HEK293T (cell line): ENCODE measurements around the gene GSPT1.
"Not testable (repeated sequence)": the region's sequence is repeated elsewhere in the genome, so short reads cannot be mapped to it uniquely, and the experiment has no call there.

Experiments used
- BHLHE40 ChIP-seq: fragments of 450-650 bp; IDR thresholded peaks from 2 replicates; pipeline ENCODE4 v1.6.1; 2016; ENCODE audit warnings: mild to moderate bottlenecking, moderate library complexity, borderline replicate concordance
- ELF4 ChIP-seq: fragments of 450-650 bp; IDR thresholded peaks from 2 replicates; pipeline ENCODE4 v1.6.1; 2017; ENCODE audit warnings: antibody characterized with exemption
- FOXK2 ChIP-seq: fragments of 450-650 bp; IDR thresholded peaks from 2 replicates; pipeline ENCODE4 v1.6.1; 2016; ENCODE audit warnings: mild to moderate bottlenecking
- FOXM1 ChIP-seq: fragments of 450-650 bp; IDR thresholded peaks from 2 replicates; pipeline ENCODE4 v1.6.1; 2017; ENCODE audit warnings: mild to moderate bottlenecking, borderline replicate concordance
- NFRKB ChIP-seq: fragments of 450-650 bp; IDR thresholded peaks from 2 replicates; pipeline ENCODE4 v1.6.1; 2016; ENCODE audit warnings: mild to moderate bottlenecking, moderate library complexity
- SP1 ChIP-seq: fragments of 450-650 bp; IDR thresholded peaks from 2 replicates; pipeline ENCODE4 v1.6.1; 2017
- TF ChIP-seq, protein P1 (sequence below): fragments of 450-650 bp; IDR thresholded peaks from 2 replicates; pipeline ENCODE4 v1.6.1; 2016

DNA sequence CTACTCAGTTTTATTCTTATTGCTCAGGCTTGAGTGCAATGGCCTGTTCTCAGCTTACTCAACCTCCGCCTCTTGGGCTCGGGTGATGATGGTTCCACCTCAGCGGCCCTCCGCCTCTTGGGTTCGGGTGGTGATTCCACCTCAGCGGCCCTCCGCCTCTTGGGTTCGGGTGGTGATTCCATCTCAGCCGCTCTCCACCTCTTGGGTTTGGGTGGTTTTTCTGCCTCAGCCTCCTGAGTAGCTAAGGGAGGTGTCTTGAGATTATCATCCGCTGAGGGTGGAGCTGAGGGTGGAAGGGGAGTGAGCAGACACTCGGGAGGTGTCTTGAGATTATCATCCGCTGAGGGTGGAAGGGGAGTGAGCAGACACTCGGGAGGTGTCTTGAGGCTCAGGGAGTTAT lies 11.6 kb upstream of the GSPT1 start:
- TF ChIP-seq SP1, FOXK2, ELF4, BHLHE40, FOXM1, NFRKB: not testable (repeated sequence)
- TF ChIP-seq, protein P1, sequence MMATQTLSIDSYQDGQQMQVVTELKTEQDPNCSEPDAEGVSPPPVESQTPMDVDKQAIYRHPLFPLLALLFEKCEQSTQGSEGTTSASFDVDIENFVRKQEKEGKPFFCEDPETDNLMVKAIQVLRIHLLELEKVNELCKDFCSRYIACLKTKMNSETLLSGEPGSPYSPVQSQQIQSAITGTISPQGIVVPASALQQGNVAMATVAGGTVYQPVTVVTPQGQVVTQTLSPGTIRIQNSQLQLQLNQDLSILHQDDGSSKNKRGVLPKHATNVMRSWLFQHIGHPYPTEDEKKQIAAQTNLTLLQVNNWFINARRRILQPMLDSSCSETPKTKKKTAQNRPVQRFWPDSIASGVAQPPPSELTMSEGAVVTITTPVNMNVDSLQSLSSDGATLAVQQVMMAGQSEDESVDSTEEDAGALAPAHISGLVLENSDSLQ = not testable (repeated sequence)
